ENCODE measurements around the gene ELP2.

- TF ChIP-seq CTCF (IDR thresholded peaks at IDR 0.05) (no peak), POLR2AphosphoS5 (IDR thresholded peaks at IDR 0.05) (no peak)
Observed at GRCh38 chr18:36189486-36189885, 59.8 kb downstream of the ELP2 start.
